HEK293T (cell line): ENCODE measurements around the gene FAM78A.

Source experiments
- ARNT ChIP-seq: fragments of 450-650 bp; IDR thresholded peaks from 2 replicates; pipeline ENCODE4 v1.6.1; 2017; ENCODE audit warnings: mild to moderate bottlenecking
- BHLHE40 ChIP-seq: fragments of 450-650 bp; IDR thresholded peaks from 2 replicates; pipeline ENCODE4 v1.6.1; 2016; ENCODE audit warnings: mild to moderate bottlenecking, moderate library complexity, borderline replicate concordance
- ELF4 ChIP-seq: fragments of 450-650 bp; IDR thresholded peaks from 2 replicates; pipeline ENCODE4 v1.6.1; 2017; ENCODE audit warnings: antibody characterized with exemption
- FOXA1 ChIP-seq: fragments of 450-650 bp; IDR thresholded peaks from 2 replicates; pipeline ENCODE4 v1.6.1; 2016; ENCODE audit warnings: mild to moderate bottlenecking
- FOXM1 ChIP-seq: fragments of 450-650 bp; IDR thresholded peaks from 2 replicates; pipeline ENCODE4 v1.6.1; 2017; ENCODE audit warnings: mild to moderate bottlenecking, borderline replicate concordance
- HDGF ChIP-seq: fragments of 450-650 bp; IDR thresholded peaks from 2 replicates; pipeline ENCODE4 v1.6.1; 2017; ENCODE audit warnings: antibody characterized with exemption, borderline replicate concordance
- L3MBTL2 ChIP-seq: fragments of 450-650 bp; conservative IDR thresholded peaks from 2 replicates; pipeline ENCODE4 v1.6.1; 2016; ENCODE audit warnings: mild to moderate bottlenecking
- PKNOX1 ChIP-seq: fragments of 450-650 bp; IDR thresholded peaks from 2 replicates; pipeline ENCODE4 v1.6.1; 2016
- SP1 ChIP-seq: fragments of 450-650 bp; IDR thresholded peaks from 2 replicates; pipeline ENCODE4 v1.6.1; 2017
- SUZ12 ChIP-seq: fragments of 450-650 bp; IDR thresholded peaks from 2 replicates; pipeline ENCODE4 v1.6.1; 2016; ENCODE audit warnings: mild to moderate bottlenecking

GRCh38 chr9:131246618-131247017 is 29.7 kb downstream of the FAM78A start:
- TF ChIP-seq SUZ12 (no peak), SP1 (no peak), ELF4 (no peak), FOXM1 (no peak), FOXA1 (no peak), HDGF (no peak), ARNT (no peak), L3MBTL2 (no peak), PKNOX1 (no peak), BHLHE40 (no peak)
